Stimulated activated naive CD8-positive, alpha-beta T cell treated with anti-CD3 and anti-CD28 coated beads, Interleukin-15, Interleukin-2, amounts not matched to agents 100 U/mL and 50 U/mL, for 24 hours (primary cell): ENCODE data around the gene TVP23A.

ENCODE experiments used
- ATAC-seq: fragments of 150-1000 bp; cut with Tn5 transposase; one replicate; pipeline ENCODE4 v1.10.0; 2021
- DNase-seq: peaks from one replicate; pipeline ENCODE4 v3.0.0; 2021

The TVP23A gene

DNA sequence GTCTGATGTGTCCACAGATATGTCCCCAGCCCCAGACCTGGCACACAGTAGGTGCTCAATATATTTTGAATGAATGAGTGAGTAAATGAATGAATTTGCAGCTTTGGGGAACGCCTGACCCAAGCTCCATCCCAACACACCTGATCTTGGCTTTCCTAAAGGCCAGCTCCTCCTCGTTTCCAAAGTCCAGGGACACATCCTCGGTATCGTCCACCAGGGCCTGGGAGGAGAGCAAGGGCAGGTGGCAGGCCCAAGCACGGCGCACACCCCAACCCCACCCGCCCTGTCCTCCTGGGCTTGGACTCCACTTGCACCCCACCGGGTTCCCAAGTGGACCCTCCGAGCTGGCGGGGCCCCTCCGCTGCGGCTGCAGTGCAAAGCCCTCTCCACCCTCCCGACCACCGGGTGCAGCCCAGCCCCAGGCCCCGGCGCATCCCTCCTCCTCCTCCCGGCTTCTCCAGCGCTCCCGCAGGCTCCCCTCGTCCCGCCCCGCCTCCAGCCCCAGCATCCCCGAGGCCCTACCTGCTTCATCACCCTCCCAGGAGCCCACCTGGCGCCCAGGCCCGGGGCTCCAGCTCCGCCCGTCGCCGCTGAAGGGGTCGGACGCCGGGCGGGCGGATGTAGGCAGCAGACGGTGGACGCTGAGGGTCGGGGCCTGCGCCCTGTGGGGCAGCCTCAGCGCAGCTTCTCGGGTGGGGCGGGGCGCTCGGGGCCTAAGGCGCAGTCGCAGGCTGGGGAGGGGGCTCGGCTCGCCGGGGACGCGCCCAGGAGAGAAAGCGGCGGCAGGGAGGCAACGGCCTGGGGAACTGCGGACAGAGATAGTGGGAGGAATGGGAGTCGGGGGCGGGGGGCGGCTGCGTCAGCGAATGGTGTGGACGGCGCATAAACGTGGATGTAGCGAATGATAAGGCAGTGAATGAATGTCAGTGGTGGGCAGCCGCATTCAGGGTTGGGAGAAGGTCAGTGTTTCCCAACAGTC, at the start of gene TVP23A:
TVP23A (minus strand) TSS at position 832 of the 979 bp plus-strand sequence; CDS start at position 531, 301 bp downstream.
- ATAC-seq (no peak), DNase-seq (no peak)

DNA sequence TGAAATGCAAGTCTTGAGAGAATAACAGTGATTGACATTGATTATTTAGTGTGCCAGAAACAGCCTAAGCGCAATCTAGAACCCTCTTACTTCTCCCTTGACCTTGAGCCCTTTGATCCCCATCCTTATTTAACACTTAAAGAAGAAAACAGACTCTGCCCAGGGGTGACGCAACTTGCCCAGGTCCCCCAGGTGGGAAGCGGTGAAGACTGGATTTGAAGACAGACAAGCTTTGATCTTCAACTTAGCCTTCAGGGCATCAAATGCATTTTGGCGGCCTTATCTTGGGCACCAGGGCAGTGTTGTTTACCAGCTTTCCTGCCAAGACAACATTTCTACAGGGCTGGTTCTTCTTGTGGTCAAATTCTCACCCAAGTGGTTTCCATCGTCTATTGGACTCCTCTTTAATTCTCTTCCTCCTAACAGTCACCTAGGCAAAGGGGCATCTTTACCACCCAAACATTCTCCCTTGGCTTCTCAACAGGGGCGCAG, 49.6 kb upstream of the TVP23A start:
- no peak for ATAC-seq
- DNase-seq = no peak

DNA sequence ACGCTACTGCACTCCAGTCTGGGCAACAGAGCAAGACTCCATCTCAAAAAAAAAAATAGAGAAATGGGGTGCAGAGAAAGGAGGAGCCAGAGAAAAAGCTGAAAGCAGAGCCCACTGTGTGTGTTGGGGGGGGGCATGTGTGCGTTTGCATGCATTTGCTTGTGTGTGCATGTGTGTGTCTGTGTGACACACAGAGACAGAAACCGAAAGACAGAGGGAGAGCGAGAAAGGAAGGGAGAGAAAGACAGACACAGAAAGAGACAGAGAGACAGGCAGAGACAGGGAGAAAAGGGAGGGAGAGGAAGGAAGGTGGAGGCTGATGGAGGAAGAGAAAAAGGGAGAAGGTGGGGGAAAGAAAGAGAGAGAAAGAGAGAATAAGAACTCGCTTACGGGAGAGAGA, 48.6 kb upstream of the TVP23A start:
- ATAC-seq = no peak
- no peak for DNase-seq

GRCh38 chr16:10865991-10866966, 47.7 kb upstream of the TVP23A start:
- DNase-seq = no peak
- no peak for ATAC-seq

DNA sequence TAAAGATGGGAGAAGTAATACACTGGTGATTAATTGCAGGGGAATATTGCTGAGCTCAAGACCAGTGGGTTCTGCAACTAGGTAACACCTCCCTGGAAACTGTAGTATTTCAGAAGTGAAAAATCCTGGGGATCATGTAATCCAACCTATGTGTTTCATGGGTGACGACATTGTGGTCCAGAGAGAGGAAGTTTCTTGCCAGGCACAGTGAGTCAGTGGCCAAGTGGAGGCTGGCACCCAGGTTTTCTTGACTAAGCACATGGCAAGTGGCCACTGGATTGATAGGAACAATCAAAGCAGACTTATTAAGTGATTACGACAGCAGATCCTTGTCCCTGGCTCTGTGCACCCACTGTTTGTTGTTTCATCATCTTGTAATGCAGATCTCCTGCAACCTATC, 43.8 kb upstream of the TVP23A start:
- peak; percentile 66 for ATAC-seq
- DNase-seq = no peak

GRCh38 chr16:10859658-10860057, 41.1 kb upstream of the TVP23A start:
- no peak for DNase-seq
- ATAC-seq = no peak

DNA sequence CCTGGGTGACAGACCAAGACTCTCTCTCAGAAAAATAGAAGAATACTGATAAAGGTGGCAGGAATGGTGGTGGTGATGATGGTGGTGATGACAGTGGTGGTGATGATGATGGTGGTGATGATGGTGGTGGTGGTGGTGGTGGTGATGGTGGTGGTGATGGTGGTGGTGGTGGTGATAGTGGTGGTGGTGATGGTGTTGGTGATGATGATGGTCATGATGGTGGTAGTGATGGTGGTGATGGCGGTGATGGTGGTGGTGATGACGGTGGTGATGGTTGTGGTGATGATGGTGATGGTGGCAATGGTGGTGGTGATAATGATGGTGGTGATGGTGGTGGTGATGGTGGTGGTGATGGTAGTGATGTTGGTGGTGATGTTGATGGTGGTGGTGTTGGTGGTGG, 40.4 kb upstream of the TVP23A start:
- ATAC-seq (no peak), DNase-seq (no peak)

DNA sequence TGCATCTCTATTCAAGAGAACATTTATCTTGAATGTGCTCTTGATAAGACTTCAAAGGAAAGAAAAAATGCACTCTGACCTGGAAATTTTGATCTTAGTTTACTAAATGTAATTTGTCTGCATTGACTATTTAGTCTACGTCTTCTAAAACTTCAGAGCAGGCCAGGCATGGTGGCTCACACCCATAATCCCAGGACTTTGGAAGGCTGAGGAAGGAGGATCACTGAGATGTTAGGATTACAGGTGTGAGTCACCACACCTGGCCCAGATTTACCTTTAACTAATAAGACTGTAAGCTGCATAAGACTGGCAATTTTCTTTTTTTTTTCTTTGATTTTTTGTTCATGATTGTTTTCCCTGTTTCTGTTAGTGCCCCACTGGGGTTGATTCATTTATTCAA, 39.6 kb upstream of the TVP23A start:
- no peak for DNase-seq
- ATAC-seq = no peak

- ATAC-seq = no peak
- DNase-seq = no peak
Measured at GRCh38 chr16:10856042-10856441, 37.4 kb upstream of the TVP23A start.

DNA sequence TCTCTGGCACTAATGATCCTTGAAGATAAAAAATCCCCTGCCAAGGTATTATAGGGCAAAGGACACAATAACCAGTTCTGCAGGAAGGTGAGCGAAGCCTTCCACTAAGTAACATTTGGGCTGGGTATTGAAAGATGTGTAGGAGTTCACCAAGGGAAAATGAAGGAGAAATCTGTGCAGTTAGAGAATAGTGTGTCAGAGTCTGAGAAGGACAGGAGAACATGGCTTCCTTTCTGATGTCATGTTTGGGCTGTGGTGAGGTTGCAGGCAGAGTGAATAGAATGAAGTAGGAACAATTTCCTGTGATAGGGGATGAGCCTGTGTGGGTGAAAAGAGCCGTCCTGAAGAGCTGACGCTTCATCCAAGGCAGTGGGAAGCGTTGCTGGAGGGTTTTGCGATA, 34.4 kb upstream of the TVP23A start:
- DNase-seq (no peak), ATAC-seq (peak; percentile 52)

DNA sequence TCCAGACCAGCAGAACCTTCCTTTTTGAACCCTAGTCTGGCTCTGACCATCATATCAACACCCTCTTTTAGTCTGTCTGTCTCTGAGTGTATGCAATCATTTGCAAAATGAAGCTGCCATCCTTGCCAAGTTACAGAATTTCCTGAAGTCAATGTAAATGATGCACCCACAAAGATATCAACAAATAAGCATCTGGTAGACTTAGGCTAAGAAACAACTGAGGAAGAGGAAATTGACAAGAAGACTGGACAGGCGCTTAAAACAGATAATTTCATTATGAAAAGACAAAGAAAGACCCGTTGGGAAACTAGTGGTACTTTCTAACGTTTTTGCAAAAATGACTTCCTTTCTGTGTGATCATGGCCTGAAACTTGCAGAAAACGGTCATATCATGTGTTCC, 33.7 kb upstream of the TVP23A start:
- no peak for DNase-seq

DNA sequence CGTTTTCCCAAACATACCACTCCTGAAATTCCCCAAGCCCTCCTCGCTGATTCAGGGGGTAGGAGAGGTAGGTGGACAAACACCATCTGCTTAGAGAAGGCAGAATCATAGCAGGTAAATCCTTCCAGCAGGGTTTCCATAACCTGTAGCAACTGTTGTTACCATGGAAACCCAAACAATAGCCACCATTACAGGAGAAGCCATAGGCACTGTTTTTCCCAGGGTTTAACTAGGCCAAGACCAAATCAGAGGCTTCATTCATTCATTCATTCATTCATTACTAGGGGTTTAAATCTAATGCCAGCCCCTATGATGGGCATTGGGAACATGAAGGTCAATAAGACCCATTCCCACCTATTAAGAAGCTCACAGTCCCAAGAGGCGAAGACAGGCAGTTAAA, 32.9 kb upstream of the TVP23A start:
- ATAC-seq (no peak), DNase-seq (no peak)

More for the DNA sequence above, 33.7 kb upstream of the TVP23A start:
- no peak for ATAC-seq

- ATAC-seq (no peak), DNase-seq (no peak)
Measured at GRCh38 chr16:10850478-10850850, 31.9 kb upstream of the TVP23A start.

DNA sequence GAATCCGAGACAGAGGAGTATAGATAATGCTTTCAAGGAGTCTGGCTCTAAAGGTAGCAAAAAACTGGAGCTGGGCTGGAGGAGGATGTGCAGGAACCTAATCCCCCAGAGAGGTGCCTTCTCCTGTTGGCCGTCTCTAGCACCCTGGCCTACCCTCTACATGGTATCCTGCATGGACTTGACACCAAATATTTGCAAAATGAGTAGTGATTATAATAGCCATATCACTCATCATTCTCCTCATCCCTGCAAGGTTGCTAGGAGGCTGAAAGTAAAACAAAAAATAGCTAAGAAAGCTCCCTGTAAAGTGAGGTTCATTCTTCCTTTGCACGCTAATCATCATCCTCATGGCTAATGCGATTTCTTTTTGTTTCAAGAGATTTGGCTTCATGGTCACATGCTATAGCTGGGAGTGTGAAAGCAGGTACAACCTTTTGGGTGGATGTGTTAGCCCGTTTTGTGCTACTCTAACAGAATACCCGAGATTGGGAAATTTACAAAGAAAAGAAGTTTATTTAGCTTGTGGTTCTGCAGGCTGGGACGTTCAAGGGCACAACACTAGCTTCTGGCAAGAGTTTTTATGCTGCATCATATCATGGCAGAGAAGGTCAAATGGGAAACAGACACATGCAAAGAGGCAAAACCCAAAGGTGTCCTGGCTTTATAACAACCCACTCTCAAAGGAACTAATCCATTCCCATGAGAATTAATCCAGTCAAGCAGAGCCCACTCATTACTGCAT, 31.3 kb upstream of the TVP23A start:
- no peak for ATAC-seq

GRCh38 chr16:10847176-10847575, 28.6 kb upstream of the TVP23A start:
- no peak for DNase-seq
- ATAC-seq = no peak

More for the DNA sequence above, 31.3 kb upstream of the TVP23A start:
- DNase-seq = no peak

DNA sequence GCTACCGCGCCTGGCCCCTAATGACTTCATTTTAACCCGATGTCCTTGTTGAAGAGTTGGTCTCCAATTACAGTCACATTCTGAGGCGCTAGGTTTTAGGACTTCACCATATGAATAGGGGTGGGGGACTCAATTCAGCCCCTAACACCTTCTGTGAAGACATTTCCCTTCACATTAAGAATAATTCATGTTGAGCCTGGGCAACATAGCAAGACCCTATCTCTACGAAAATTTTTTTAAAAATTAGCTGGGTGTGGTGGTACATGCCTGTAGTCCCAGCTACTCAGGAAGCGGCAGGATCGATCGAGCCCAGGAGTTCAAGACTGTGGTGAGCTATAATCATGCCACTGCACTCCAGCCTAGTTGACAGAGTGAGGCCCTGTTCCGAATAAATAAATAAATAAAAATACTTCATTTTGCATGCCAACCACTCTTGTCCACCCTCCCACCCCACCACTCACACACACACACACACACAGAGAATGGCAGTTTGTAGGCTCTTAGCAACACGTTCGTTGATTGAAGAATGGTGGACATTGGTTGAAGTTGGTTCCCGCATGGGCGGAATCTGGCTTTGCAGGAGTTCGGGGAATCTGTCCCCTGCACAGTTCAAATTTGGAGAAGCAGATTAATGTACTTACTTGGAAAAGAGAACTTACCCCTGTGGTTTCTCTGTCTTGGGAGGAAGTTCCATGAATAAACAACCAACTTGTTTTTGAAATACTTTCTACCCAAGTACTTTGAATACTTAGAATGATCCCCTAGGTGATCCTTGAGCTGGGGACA, 27.8 kb upstream of the TVP23A start:
- ATAC-seq (no peak), DNase-seq (no peak)

DNA sequence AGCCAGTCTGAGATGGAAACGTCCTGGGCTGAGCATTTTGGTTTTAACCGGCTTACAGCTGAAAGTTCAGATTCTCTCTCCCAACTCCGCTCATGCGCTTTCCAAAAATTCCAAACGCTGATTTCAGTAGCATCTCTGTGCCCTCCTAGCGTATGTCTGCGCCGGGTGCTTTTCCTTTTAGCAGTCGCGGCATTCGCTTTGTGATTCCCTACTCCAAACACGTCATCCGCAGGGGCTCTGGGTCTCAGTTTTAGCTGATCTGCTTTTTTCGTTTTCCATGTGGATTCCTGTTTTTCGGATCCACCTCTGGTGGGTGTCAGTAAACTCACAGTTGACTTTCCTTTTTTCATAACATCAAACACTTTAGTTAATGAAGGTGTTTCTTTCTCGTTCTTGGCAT, 22.1 kb upstream of the TVP23A start:
- ATAC-seq (no peak), DNase-seq (no peak)

DNA sequence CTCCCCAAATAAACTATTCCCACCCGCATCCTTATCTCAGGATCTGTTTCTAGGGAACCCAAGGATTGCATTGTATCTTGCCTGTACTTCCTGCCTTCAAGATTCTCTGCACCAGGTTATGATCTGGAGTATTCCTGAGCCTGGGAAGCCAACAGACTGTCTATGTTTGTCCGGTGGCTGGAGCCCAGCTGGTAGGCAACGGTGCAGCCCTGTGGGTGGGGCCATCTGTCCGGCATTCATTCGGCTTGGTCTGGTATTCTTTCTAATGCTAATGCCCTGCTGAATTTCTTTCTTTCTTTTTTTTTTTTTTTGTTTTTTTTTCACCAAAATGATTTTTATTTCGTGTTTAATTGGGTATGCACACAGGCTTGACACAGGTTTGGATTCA, 20.7 kb upstream of the TVP23A start:
- ATAC-seq = no peak
- DNase-seq = no peak

DNA sequence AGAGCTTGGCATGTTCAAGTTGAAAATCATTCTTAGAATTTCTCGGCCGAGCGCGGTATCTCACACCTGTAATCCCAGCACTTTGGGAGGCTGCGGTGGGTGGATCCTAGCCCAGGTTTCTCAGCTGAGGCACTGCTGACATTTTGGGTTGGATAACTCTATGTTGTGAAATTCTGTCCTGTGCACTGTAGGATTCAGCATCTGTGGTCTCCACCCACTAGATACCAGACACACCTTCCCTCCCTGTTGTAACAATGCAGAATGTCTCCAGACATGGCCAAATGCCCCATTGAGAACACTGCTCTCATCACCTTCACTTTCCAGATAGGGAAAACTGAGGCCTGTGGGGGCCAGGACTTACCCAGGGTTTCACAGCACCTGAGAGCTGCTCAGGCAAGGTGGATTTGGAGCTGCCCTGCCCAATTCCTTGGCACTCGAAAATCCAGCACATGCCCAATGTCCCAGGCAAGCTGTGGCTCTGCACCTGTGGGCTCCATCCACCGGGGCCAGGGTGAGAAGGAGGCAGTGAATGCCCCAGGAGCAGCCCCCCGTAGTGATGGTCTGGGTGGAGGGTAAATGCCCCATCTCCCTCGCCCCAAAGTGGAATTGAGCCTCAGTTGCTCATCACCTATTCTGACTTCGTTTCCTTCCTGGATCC, 20.2 kb upstream of the TVP23A start:
- ATAC-seq = no peak
- no peak for DNase-seq

DNA sequence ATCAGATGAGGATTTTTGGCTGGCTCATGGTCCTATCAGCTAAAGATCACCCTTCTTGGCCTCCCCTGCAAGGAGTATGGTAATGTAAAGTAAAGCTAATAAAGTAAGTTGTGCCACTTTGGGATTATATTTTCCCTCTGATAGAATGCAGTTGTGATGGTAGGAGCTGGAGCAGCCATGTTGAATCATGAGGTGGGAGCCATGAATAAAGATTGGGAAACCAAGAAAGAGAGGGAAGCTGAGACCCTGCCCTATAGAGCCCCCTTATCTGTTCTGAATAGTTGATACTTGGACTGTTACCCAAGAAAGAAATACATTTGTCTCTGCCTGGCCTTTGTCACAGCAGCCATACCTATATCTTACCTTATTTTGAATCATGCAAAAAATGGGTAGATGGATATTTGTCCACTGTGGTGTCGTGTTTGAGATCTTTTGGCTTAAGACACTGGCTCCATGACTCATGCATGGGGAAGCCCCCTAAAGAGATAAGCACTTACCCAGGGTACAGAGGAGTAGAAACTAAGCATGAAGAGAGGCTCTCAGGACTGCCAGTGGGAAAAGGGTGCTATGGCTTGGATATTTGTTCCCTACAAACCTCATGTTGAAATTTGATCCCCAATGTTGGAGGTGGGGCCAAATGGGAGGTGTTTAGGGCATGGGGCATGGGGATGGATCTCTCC, 17.7 kb upstream of the TVP23A start:
- DNase-seq = no peak
- peak; percentile 48 for ATAC-seq
